ENCODE results near the gene FBN1.

GRCh38 chr15:48675436-48675835 is 29.9 kb upstream of the FBN1 start:
- no peak for TF ChIP-seq POLR2AphosphoS5 (IDR thresholded peaks at IDR 0.05; ENCODE audit: insufficient read depth, low read depth, low read length)
- TF ChIP-seq CTCF (IDR thresholded peaks at IDR 0.05; ENCODE audit: extremely low read depth in 1 of 2, insufficient read depth in 1 of 2, low read depth in 1 of 2, low read length in 2 of 2) = no peak
- TF ChIP-seq EZH2 (IDR thresholded peaks at IDR 0.05; ENCODE audit: borderline replicate concordance, low read depth, low read length, severe bottlenecking) = no peak
- TF ChIP-seq POLR2A (IDR thresholded peaks at IDR 0.05; ENCODE audit: low read depth, low read length) = no peak
- no peak for TF ChIP-seq MAX (IDR thresholded peaks at IDR 0.05; ENCODE audit: insufficient read depth, insufficient read length)

Data from endothelial cell of umbilical vein (primary cell).